Neuronal stem cell (in vitro differentiated cells): ENCODE data around the gene HHIPL1.
A peak's percentile ranks its signal among the peaks of the same experiment; 100 is the strongest.

ENCODE experiments used
- DNase-seq: peaks from one replicate; pipeline ENCODE4 v3.0.0-alpha.2; 2013; ENCODE audit warnings: low spot score
- H2AFZ ChIP-seq: one replicate; pipeline ENCODE4 v1.6.1; 2013; ENCODE audit warnings: mild to moderate bottlenecking, low read length, inconsistent platforms
- H2AK5ac ChIP-seq: 2 replicates; pipeline ENCODE4 v1.6.1; 2013; ENCODE audit warnings: low read depth, mild to moderate bottlenecking, inconsistent platforms, low read length, moderate library complexity, mixed read lengths
- H2BK120ac ChIP-seq: 2 replicates; pipeline ENCODE4 v1.6.1; 2013; ENCODE audit warnings: low read depth, mild to moderate bottlenecking, inconsistent platforms, low read length, moderate library complexity, mixed read lengths
- H2BK12ac ChIP-seq: one replicate; pipeline ENCODE4 v1.6.1; 2013; ENCODE audit warnings: low read length, inconsistent platforms
- H2BK15ac ChIP-seq: 2 replicates; pipeline ENCODE4 v1.6.1; 2013; ENCODE audit warnings: mild to moderate bottlenecking, low read length, inconsistent platforms, mixed read lengths
- H2BK5ac ChIP-seq: one replicate; pipeline ENCODE4 v1.6.1; 2013; ENCODE audit warnings: inconsistent platforms, mild to moderate bottlenecking, low read length, moderate library complexity
- H3K14ac ChIP-seq: one replicate; pipeline ENCODE4 v1.6.1; 2013; ENCODE audit warnings: low read length, inconsistent platforms
- H3K18ac ChIP-seq: 2 replicates; pipeline ENCODE4 v1.6.1; 2013; ENCODE audit warnings: low read length, inconsistent platforms
- H3K23ac ChIP-seq: 2 replicates; pipeline ENCODE4 v1.6.1; 2013; ENCODE audit warnings: low read depth, mild to moderate bottlenecking, mixed read lengths, low read length, inconsistent platforms; ENCODE audit not compliant: poor library complexity
- H3K27ac ChIP-seq: replicated peaks from 3 replicates; pipeline ENCODE4 v1.5.1; 2013; ENCODE audit warnings: low read length, inconsistent platforms
- H3K27me3 ChIP-seq, 3 experiments: 2 replicates each; pipeline ENCODE4 v1.6.1; 2013; ENCODE audit warnings: low read length in 3 of 3, mild to moderate bottlenecking in 2 of 3, inconsistent platforms in 1 of 3, low read depth in 1 of 3, mixed read lengths in 1 of 3, moderate library complexity in 1 of 3; ENCODE audit not compliant: control insufficient read depth in 3 of 3, insufficient read depth in 3 of 3
- H3K36me3 ChIP-seq, 2 donors: replicated peaks in 1 of 2; 2 replicates each; pipeline ENCODE4 v1.6.1; 2013; ENCODE audit warnings: low read length in 2 of 2; ENCODE audit not compliant: control insufficient read depth in 2 of 2, insufficient read depth in 2 of 2
- H3K4ac ChIP-seq: 2 replicates; pipeline ENCODE4 v1.6.1; 2013; ENCODE audit warnings: inconsistent platforms, mild to moderate bottlenecking, low read length, moderate library complexity
- H3K4me1 ChIP-seq, 2 donors: 1 replicate in 1 of 2; 2 replicates in 1 of 2; pipeline ENCODE4 v1.6.1; 2013; ENCODE audit warnings: low read length in 2 of 2, low read depth in 1 of 2; ENCODE audit not compliant: control insufficient read depth in 2 of 2, insufficient read depth in 1 of 2
- H3K4me2 ChIP-seq: one replicate; pipeline ENCODE4 v1.6.1; 2013; ENCODE audit warnings: mild to moderate bottlenecking, low read length, inconsistent platforms; ENCODE audit not compliant: insufficient read depth, poor library complexity, severe bottlenecking
- H3K4me3 ChIP-seq, 2 donors: 2 replicates each; pipeline ENCODE4 v1.5.1; 2013; ENCODE audit warnings: low read length in 2 of 2, mild to moderate bottlenecking in 2 of 2, inconsistent platforms in 1 of 2, moderate library complexity in 1 of 2
- H3K79me1 ChIP-seq: one replicate; pipeline ENCODE4 v1.6.1; 2013; ENCODE audit warnings: low read depth, mild to moderate bottlenecking, inconsistent platforms, low read length, moderate library complexity
- H3K9ac ChIP-seq: one replicate; pipeline ENCODE4 v1.6.1; 2013; ENCODE audit warnings: mild to moderate bottlenecking, low read depth, low read length, inconsistent platforms; ENCODE audit not compliant: poor library complexity
- H3K9me3 ChIP-seq, 2 donors: replicated peaks in 1 of 2; 2 replicates each; pipeline versions ENCODE3 to v1.6.1; 2013; ENCODE audit warnings: low read length in 2 of 2, mild to moderate bottlenecking in 2 of 2, inconsistent platforms in 1 of 2, low read depth in 1 of 2, mixed read lengths in 1 of 2, moderate library complexity in 1 of 2; ENCODE audit not compliant: control insufficient read depth in 2 of 2, insufficient read depth in 1 of 2
- H4K8ac ChIP-seq: one replicate; pipeline ENCODE4 v1.6.1; 2013; ENCODE audit warnings: low read depth, mild to moderate bottlenecking, inconsistent platforms, low read length, moderate library complexity
- H4K91ac ChIP-seq: one replicate; pipeline ENCODE4 v1.6.1; 2013; ENCODE audit warnings: low read length, low read depth, mild to moderate bottlenecking, inconsistent platforms; ENCODE audit not compliant: poor library complexity
- WGBS, 2 donors: extraction: QIAGEN DNeasy Blood & Tissue Kit; methylation state at CpG; one replicate each; pipeline ENCODE4 v1.1.7; 2013; ENCODE audit warnings: missing lambda C conversion rate in 2 of 2, mixed read lengths in 1 of 2; ENCODE audit not compliant: insufficient read length in 2 of 2, insufficient replicate concordance in 1 of 2; ENCODE audit errors: extremely low coverage in 2 of 2; 5-methylcytosine and 5-hydroxymethylcytosine counted together

The HHIPL1 gene

GRCh38 chr14:99611646-99612045 is 33.3 kb upstream of the HHIPL1 start:
- Histone ChIP-seq H3K18ac (no peak overlapping the region), H3K9me3 (no peaks in the 10 kb centered on the region), H3K27me3 (no peaks in the 10 kb centered on the region), H2BK120ac (no peak overlapping the region), H3K79me1 (no peaks in the 10 kb centered on the region), H3K4me2 (no peak overlapping the region), H4K91ac (no peak overlapping the region), H3K9ac (no peak overlapping the region), H4K8ac (no peak overlapping the region), H2AK5ac (no peak overlapping the region), H2BK5ac (no peak overlapping the region), H3K27ac (no peak overlapping the region), H3K4me1 (peaks cover 0 to 8% of the 10 kb centered on the region in 2 donors), H3K4me3 (no peak overlapping the region), H3K4ac (no peak overlapping the region), H2BK15ac (no peak overlapping the region), H3K23ac (no peak overlapping the region), H3K36me3 (no peaks in the 10 kb centered on the region), H2BK12ac (no peak overlapping the region), H2AFZ (no peak overlapping the region), H3K14ac (no peak overlapping the region)
- DNase-seq: no peak
- no CpG with 5 or more reads among the region's 4 CpGs for WGBS, 2 donors

- Histone ChIP-seq H3K4me1 (peaks cover 0 to 8% of the 10 kb centered on the region in 2 donors), H4K8ac (no peak overlapping the region), H3K9ac (no peak overlapping the region), H3K27ac (no peak overlapping the region), H3K36me3 (no peaks in the 10 kb centered on the region), H3K9me3 (no peaks in the 10 kb centered on the region), H3K4me3 (no peak overlapping the region), H4K91ac (no peak overlapping the region), H3K4me2 (no peak overlapping the region), H3K18ac (no peak overlapping the region), H3K14ac (no peak overlapping the region), H2BK12ac (no peak overlapping the region), H2AFZ (no peak overlapping the region), H3K23ac (no peak overlapping the region), H2BK120ac (no peak overlapping the region), H2BK5ac (no peak overlapping the region), H3K4ac (no peak overlapping the region), H3K27me3 (no peaks in the 10 kb centered on the region), H2BK15ac (no peak overlapping the region), H2AK5ac (no peak overlapping the region), H3K79me1 (no peaks in the 10 kb centered on the region)
- WGBS, 2 donors: no CpG with 5 or more reads among the region's 11 CpGs
- DNase-seq: no peak
Observed at GRCh38 chr14:99612071-99612737, 32.7 kb upstream of the HHIPL1 start.

GRCh38 chr14:99612738-99613330 is 32.1 kb upstream of the HHIPL1 start:
- no peak overlapping the region for H3K4me2 ChIP-seq
- no peak for DNase-seq
- no peak overlapping the region for H3K14ac ChIP-seq
- H3K27ac ChIP-seq: no peak overlapping the region
- no peak overlapping the region for H2BK120ac ChIP-seq
- H2AFZ ChIP-seq: no peak overlapping the region
- H3K27me3 ChIP-seq: no peaks in the 10 kb centered on the region
- peak overlapping the region; percentile 15 for H3K18ac ChIP-seq
- H2BK5ac ChIP-seq: no peak overlapping the region
- no peak overlapping the region for H2AK5ac ChIP-seq
- H3K9me3 ChIP-seq: no peaks in the 10 kb centered on the region
- H4K8ac ChIP-seq: no peak overlapping the region
- H3K23ac ChIP-seq: no peak overlapping the region
- H3K4me1 ChIP-seq: peaks cover 0 to 8% of the 10 kb centered on the region in 2 donors
- no peaks in the 10 kb centered on the region for H3K79me1 ChIP-seq
- H3K4me3 ChIP-seq: no peak overlapping the region
- H4K91ac ChIP-seq: no peak overlapping the region
- no peak overlapping the region for H2BK15ac ChIP-seq
- no peak overlapping the region for H3K9ac ChIP-seq
- H3K4ac ChIP-seq: no peak overlapping the region
- no peaks in the 10 kb centered on the region for H3K36me3 ChIP-seq
- H2BK12ac ChIP-seq: no peak overlapping the region
- WGBS, 2 donors: no CpG with 5 or more reads among the region's 8 CpGs

- Histone ChIP-seq H3K9me3 (no peaks in the 10 kb centered on the region), H3K36me3 (no peaks in the 10 kb centered on the region), H3K23ac (no peak overlapping the region), H2BK15ac (no peak overlapping the region), H3K4ac (no peak overlapping the region), H3K27me3 (no peaks in the 10 kb centered on the region), H4K91ac (no peak overlapping the region), H2AFZ (no peak overlapping the region), H2BK12ac (no peak overlapping the region), H3K4me3 (no peak overlapping the region), H4K8ac (no peak overlapping the region), H3K18ac (no peak overlapping the region), H2BK120ac (no peak overlapping the region), H3K4me2 (no peak overlapping the region), H3K4me1 (peaks cover 7 to 21% of the 10 kb centered on the region in 2 donors), H3K79me1 (no peaks in the 10 kb centered on the region), H2AK5ac (no peak overlapping the region), H3K27ac (no peak overlapping the region), H3K14ac (no peak overlapping the region), H2BK5ac (no peak overlapping the region), H3K9ac (no peak overlapping the region)
- DNase-seq: no peak
- WGBS, 2 donors: no CpG with 5 or more reads among the region's 7 CpGs
Observed at GRCh38 chr14:99615497-99616157, 29.3 kb upstream of the HHIPL1 start.
